GF-D8 (cell line): Measurements from ENCODE around the gene ZNF548.
"Not testable (repeated sequence)": the region's sequence is repeated elsewhere in the genome, so short reads cannot be mapped to it uniquely, and the experiment has no call there.

Experiments
- DNase-seq: peaks from one replicate; lab custom pipeline; 2025; lab: John Stamatoyannopoulos, UW

Gene ZNF548

DNA sequence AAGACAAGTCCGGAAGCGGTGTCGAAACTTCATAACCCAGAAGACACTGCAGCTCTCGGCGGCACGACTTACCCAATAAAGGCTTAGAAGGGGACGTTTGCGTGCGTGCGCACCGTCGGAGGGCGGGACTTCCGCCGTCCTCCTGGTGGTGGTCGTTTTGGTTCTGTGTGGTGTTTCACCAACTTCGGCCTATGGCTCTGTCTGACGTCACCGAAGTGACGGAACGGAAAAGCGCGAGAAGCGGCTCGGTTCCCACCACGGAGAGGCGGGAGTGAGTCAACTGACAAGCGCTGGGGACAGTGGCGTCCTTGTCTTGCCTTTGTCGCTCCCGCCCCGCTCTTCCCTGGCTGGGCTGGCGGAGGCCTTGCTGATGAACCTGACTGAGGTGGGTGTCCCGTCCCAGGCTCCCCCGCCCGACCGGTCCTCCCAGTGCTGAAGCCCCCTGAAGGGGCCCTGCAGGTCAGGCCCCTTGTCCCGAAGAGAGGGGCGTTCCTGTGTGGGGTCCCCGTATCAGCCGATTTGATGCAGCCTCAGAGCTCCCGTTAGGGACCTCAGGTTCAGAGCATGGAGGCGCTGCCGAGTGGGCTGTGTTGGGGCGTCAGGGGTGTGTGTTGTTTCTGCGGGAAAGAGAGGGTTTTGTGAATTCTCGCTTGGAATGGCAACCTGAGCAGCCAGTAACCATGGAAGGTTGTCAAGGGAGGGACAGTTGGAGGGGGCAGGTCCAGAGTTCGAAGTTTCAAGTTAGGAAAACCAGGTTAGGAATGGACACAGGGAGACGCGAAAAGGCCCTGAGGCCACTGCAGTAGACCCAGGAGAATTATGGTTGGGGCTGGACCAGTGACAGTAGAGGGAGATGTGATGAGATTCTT, at the start of gene ZNF548:
ZNF548 (plus strand) TSS at position 125 of the 869 bp plus-strand sequence; CDS start at position 371, 246 bp downstream.
- DNase-seq = peak; percentile 96

DNA sequence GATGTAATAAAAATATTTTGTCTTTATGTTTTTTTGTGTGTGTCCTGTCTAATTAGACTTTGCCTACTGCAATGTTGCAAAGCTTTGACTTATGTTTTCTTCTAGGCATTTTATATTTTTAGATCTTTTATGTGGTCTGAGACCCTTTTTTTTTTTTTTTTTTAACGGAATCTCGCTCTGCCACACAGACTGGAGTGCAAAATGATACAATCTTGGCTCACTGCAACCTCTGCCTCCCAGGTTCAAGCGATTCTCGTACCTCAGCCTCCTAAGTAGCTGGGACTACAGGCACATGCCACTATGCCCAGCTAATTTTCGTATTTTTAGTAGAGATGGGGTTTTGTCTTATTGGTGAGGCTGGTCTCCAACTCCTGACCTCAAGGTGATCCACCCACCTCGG, 47.1 kb upstream of the ZNF548 start:
- DNase-seq = no peak

GRCh38 chr19:57348136-57348535, 41.5 kb upstream of the ZNF548 start:
- DNase-seq = no peak

DNA sequence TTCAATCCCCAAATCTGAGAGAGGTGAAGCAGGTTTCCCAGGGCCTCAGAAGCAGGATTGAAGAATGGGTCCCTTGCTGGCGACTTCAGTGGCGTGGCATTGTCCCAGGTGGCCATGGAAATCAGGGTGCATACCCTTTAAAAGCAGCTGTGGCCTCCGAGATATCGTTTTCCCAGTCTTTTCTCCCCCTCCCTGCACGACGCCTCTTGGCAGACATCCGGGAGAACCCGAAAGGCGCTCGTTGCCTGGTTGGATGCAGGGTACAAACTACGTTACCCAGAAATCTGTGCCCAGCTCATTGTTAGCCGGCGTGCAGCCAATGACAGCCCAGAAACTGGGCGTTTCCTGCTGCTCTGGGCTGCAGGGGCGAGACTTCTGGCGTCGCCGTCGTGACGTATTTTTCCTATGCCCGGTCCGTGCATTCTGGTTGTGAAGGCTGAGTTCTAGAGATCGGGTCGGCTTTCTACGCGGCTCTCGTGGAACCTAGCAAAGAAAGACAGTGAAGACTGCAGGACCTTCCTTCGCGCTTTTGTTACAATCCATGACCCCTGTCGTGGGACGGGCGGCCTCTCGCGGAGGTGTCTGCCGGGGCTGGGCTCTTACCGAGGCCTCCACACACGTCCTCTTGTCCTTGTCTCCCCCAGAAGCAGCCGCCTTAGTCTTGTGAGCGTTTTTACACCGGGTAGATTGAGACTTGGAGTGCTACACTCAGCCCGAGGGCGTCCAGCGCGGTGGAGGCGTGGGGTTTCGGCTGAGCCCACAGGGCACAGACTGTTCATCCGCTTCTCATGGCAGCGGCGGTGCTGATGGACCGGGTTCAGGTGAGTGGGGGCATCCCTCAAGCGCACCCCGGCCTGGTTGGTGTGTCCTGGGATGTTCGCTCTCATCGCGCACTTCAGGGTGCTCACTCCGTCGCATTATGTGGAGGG, 38.5 kb upstream of the ZNF548 start, which contains the start of gene ZNF304:
ZNF304 (plus strand) TSS at position 395 of the 929 bp plus-strand sequence; CDS start at position 789, 394 bp downstream.
- DNase-seq = peak; percentile 83

DNA sequence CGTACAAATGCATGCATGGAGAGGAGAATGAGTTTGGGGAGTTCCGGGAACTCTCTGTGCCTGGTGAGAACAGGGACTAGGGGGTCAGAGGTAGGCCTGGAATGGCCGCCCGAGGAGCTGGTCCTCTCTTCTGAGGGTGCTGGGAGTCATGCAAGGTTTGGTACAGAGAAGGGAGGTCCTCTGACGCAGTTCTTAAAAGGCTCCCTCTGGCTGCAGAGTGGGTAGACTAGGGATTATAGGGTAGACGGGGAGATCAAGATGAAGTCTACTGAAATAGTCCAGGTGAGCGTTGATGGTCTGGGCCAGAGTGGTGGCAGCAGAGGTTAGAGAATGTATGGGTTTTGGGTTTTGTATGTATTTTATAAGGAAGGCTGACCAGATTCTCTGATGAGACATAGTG, 37.8 kb upstream of the ZNF548 start:
- no peak for DNase-seq

- DNase-seq = no peak
These were observed 33.7 kb upstream of the ZNF548 start for GRCh38 chr19:57355916-57356315.

- DNase-seq = no peak
These were observed 32.2 kb upstream of the ZNF548 start for GRCh38 chr19:57357406-57357805.

DNA sequence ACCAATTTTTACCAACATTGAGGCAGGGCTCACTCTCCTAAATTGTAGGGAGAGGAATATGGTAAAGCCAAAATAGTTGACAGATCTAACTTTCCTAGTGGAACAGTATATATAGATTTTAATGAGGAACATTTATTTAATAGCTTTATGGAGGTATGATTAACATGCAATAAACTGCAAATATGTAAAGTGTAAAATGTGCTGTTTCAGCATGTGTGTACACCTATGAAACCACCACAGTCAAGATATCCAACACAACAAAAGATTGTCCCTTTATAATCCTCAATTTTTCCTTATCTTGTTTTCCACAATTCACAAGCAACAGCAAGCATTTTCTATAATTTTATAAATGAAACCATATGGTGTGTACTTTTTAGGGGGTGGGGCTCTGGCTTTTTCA, 30.4 kb upstream of the ZNF548 start:
- DNase-seq = no peak

DNA sequence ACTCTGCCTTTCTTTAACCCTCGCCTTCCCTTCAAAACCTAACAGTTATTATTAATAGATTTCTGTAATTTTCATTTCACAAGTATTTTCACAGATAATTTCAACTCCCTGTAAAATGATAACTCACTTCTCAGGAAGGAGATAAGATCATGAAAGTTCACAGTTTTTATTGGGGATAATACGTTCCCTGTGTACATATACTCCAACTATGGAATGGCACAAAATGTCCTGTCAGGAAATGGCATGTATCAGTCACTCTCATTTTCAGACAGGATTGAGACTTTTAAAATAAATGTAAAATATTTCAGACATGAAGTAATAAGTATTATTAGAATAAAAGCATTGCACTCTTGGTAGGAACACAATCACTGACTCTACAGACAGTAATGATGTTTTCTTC, 27.2 kb upstream of the ZNF548 start:
- DNase-seq = no peak

DNA sequence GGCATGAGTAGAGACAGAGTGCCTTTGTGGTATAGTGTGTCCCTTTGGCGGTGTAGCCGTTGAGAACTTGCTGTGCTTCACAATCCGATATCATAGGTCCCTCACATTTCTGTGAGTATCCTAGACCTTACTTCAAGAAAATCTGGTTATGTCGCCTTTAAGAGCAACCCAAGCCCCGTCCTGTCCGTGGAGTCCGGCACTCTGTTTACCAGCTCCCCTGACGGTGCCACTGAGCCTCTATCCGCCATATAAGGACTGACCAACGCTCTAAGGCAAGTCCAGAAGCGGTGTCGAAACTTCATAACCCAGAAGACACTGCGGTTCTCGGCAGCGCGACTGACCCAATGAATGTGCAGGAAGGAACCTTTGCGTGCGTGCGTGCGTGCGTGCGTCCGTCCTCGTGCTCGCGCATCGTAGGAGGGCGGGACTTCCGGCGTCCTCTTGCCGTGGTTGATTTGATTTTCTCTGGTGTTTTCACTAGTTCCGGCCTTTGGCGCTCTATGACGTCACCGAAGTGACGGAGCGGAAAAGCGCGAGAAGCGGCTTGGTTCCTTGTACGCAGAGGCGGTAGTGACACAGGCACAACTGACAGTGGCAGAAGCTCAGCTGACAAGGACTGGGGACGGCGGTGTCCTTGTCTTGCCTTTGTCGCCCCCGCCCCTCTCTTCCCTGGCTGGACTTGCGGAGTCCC, 26.5 kb upstream of the ZNF548 start, which contains the start of the genes TRAPPC2B and ZNF547:
TRAPPC2B (plus strand) TSS at position 555 of the 691 bp plus-strand sequence. CDS start 1,283 bp downstream, outside the sequence.
ZNF547 (plus strand) TSS at position 555 of the 691 bp plus-strand sequence. CDS start 5,005 bp downstream, outside the sequence.
- DNase-seq = peak; percentile 98

DNA sequence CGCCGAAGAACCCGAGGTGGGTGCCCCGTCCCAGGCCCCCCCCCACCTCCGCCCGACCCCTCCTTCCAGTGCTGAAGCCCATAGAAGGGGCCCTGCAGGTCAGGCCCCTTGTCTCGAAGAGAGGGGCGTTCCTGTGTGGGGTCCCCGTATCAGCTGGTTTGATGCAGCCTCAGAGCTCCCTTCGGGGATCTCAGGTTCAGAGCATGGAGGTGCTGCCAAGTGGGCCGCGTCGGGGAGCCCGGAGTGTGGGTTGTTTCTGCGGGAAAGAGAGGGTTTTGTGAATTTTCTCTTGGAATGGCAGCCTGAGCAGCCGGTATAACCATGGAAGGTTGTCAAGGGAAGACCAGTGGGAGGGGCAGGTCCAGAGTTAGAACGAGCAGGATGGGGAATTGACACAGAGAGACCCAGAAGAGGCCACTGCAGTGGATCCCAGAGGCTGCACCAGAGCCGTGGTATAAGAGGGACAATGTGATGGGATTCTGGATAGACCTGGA, 25.9 kb upstream of the ZNF548 start:
- no peak for DNase-seq

DNA sequence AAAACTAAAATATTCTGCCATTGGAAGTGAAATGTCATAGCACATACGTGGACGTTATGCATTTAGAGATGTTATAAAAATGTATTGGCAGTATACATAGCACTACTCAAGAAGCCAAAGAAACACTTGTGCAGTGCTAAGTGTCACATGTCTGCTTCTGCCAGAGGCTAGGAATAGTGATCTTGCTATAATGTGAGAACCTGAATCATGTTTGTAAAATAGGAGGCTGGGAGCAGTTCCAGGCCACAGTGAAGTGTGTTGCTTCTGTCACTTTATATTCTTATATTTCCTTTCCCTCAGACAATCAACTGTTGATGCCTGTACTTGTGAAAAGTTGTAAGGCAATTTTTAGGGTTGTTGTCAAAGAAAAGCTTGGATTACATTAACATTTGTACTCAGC, 22.9 kb upstream of the ZNF548 start:
- DNase-seq = no peak

GRCh38 chr19:57374179-57374578, 15.5 kb upstream of the ZNF548 start:
- no peak for DNase-seq

- not testable (repeated sequence) for DNase-seq
These were observed 15.0 kb upstream of the ZNF548 start for GRCh38 chr19:57374647-57375046.

GRCh38 chr19:57376151-57376550, 13.5 kb upstream of the ZNF548 start:
- DNase-seq = no peak

GRCh38 chr19:57377498-57378146, 12.0 kb upstream of the ZNF548 start:
- no peak for DNase-seq

DNA sequence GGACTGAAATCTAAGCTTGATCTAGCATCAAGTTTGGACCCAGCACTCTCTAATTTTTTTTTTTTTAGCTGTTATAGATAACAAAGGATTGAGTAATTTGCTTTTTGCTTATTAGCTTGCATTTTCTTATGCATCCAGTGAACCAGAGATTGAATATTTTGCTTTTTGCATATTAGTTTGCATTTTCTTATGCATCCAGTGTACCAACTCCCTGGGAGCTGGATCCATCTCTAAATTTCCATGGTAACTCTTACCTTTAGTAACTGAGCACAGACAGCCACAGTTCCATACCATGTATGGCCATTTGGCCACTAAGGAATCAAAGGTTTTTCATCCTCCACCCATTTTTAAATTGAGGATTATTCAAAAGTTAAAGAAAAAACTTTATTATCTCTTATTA, 8.7 kb upstream of the ZNF548 start:
- no peak for DNase-seq

GRCh38 chr19:57382806-57383488, 6.7 kb upstream of the ZNF548 start:
- no peak for DNase-seq

- no peak for DNase-seq
These were observed 392 bp upstream of the ZNF548 start for GRCh38 chr19:57389194-57389729.

DNA sequence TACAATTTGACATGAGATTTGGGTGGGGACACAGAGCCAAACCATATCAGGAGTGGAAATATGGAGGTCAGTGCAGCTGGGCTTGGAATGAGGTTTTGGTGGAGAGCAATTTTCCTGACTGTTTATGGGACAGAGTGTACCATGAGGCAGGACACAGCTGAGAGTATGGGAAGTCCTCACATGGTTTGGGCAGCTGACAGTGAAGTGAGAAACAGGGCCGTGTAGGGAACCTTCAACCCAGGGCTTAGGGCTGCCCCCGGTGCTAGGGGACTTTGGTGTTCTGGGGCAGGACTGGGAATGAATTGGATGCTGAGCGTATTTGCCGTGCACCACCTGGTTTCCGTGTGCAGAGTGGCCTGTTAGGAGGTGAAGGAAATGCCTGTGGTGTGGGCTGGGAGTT, 6.1 kb downstream of the ZNF548 start:
- no peak for DNase-seq
